Measurements from ENCODE around the gene CACHD1.
A peak's percentile ranks its signal among the peaks of the same experiment; 100 is the strongest.

CACHD1 gene

GRCh38 chr1:64473367-64473766 is 3.4 kb downstream of the CACHD1 start:
- no peak for DNase-seq (ENCODE audit: low read depth)

GRCh38 chr1:64474133-64474532 is 4.2 kb downstream of the CACHD1 start:
- no peak for DNase-seq (ENCODE audit: low read depth)

DNA sequence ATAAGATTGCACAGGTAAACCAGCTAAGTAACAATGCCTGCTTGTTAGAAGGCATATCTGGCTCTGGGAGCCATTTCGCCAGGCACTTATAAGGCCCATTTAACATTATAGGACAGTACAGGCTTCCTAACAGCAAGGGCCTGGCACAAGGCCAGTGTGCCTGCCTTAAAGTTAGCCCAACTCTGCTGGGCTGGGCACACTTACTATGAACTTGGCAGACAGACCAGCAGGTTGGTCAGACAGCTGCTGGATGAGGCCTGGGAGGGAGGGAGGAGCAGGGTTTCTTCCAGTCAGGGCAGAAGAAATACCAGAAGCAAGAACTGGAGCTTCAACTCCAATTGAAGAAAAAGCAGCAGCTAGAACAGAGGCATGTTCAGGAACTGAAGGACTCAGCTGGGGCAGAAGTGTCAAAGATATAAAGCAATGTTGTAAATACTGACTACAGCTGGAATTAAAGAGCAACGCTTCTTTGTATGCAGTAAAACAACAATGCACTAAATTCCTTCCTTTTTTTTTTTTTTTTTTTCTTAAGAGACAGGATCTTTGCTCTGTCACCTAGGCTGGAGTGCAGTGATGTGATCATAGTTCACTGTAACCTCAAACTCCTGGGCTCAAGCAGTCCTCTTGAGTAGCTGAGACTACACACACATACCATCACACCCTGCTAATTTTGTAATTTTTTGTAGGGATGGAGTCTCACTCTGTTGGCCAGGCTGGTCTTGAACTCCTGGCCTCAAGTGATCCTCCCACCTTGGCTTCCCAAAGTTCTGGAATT is 4.9 kb downstream of the CACHD1 start:
- no peak for DNase-seq (ENCODE audit: low read depth)

DNA sequence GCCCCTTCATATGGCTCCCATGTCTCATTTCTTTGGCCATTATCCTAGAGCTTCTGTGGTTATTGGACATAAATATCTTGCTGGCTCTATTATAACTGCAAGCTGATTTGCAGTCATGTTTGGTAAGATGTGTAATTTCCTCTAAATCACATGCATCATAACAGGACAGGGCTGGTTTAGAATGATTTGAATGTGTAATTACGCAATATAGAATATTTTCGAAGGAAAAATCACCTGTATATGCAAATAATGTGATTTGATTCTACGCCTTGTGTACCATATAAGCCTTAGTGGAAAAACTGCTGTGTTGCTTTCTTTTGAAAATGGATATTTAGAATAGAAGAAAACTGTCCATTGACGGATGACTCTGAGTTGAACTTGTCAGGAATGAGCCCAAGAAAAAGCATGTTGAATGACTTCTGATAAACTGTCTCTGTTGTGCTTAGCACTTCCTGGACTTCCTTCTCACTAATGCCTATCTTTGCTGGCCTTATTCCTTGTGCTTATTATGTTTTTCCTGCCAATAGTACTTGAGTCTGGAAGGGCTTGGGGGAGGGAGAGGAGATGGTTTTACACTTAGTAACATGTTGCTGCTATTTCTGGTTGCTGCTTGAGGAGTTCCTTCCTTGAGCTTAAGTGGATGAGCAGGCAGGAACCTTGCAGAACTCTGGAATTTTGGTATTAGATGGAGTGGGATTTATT is 6.5 kb downstream of the CACHD1 start:
- DNase-seq (ENCODE audit: low read depth): peak; percentile 66

DNA sequence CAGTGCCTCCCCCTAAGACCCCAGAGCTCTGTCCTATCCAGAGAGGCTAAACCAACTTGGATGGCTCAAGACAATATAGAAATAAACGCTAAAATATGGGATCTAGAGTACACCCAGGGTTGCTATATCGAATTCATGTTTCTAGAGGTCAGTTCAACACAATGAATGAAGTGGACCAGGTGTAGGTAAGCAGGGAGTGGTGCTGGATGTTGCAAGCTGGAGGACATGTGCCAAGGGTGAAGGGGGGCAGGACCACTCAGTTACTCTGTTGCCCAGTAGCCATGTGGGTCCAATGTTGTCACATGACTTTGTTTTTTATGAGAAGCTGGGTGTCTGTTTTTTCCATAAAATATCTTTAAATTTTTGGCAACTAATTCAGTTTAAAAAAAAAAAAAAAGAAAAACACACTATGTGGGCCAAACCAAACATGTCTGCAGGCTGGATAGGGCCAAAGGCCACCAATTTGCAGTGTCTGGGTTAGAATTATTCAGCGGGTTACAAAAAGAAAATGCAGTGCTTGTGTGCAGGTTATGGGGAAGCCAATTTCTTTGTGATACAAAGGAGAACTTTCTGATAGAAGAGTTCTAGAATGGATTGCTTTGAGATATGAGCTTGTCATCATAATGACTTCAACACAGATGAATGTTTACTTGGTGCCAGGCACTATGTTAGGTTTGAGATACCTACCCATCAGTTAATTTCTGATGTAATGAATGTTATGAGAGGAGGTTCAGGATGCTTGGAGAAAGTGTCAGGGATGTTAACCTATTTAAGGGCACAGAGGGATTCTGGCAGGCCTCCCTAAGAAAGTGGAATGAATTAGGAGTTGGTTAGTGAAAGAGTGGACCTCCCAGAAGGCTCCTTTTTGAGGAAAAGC is 8.9 kb downstream of the CACHD1 start:
- no peak for DNase-seq (ENCODE audit: low read depth)

- no peak for DNase-seq (ENCODE audit: low read depth)
These were observed 9.9 kb downstream of the CACHD1 start for GRCh38 chr1:64479874-64480273.

DNA sequence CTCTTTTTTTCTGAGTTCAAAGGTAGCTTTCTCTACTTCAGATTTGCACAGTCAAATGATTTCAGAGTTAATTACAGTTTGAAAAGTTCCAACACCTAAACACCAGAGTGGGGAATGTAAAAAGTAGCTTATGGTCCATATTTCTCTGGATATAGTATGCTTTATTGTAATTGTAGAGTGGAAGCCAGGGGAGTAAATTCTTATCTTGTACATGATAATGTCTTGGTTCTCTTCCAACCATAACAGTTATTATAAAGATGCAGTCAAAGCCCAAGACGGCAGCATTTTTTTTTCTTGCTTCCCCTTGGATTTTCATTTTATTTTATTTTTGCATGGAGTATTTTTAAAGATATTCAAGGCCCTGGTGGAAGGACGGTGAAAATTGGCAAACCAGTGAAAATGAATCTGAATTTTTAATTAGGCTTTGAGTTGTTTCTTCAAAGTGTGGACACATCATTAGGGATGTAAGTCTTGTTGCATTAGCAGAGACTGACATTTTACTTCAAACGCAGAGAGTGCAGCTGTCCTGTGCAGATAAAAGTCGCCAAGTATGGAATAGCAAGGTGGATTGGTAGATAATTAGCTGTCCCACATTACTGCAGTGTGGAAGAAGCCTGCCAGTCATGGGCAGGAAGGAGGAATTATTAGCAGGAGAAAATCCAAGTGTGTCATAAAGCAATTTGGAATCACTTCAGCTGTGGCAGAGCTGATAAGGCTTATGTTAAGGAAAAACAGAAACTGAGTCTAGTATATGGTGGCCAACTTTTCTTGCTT is 11.3 kb downstream of the CACHD1 start:
- no peak for DNase-seq (ENCODE audit: low read depth)

GRCh38 chr1:64482128-64482527 is 12.2 kb downstream of the CACHD1 start:
- no peak for DNase-seq (ENCODE audit: low read depth)

DNA sequence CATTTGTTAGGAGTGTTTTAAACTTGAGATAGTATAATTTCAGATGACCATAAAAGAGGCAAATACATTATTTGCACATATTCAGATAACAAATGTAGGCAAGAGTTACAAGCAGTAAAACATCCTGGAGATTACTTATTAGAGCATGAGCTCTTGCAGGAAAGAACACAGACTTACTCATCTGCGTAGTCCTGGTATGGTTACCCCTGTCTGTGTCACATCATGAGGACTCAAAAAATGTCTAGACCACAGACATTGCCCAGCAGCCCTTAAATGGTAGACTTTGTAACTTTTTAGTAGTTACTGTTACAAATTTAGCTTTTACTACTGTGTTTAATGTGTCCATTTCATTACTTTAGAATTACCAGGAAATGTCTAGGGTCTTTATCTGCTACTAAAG is 12.8 kb downstream of the CACHD1 start:
- DNase-seq (ENCODE audit: low read depth): no peak

DNA sequence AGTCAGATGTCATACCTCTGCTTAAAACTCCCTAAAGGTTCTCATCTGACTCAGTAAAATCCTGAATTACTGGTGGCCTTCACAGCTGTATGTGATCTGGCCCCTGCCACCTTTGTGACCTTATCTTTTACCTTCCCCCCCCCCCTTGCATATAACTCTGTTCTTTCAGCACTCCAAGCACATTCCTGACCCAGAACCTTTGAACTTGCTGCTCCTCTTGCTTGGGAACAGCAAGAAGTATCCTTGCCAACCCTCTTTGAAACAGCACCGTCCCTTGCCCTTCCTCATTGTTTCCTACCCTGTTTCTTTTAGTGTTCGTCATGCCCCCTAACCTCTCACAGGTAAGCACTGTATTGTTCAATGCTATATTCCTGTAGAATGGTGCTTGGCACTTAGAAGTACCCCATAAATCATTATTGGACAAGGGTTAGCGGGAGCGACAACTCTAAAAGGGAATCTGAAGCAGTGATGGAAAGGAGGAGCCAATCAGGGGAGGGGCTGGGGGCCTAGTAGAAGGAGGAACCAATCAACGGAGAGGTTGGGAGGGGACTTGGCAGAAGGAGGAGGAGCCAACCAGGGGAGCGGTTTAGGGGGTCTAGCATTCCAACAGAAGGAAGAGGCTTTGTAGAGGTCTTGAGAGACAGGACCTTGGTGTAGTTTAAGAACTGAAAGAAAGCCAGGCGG is 13.9 kb downstream of the CACHD1 start:
- no peak for DNase-seq (ENCODE audit: low read depth)

- no peak for DNase-seq (ENCODE audit: low read depth)
These were observed 14.7 kb downstream of the CACHD1 start for GRCh38 chr1:64484651-64485050.

DNA sequence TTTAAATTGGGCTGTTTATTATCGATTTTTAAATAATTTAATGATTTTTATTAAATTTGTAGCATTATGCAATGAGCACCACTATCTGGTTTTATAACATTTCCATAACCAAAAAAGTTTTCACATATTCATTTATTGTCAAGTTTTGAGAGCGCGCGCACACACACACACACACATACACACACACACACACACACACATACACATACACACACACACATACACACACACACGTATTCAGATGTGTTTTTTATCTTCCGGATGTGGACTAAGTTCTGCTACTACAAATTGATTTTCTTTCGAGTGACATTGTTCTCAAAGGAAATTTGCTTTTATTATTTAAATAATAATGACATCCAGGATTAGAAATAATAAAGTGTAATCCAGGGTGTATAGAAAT is 16.3 kb downstream of the CACHD1 start:
- DNase-seq (ENCODE audit: low read depth): no peak

DNA sequence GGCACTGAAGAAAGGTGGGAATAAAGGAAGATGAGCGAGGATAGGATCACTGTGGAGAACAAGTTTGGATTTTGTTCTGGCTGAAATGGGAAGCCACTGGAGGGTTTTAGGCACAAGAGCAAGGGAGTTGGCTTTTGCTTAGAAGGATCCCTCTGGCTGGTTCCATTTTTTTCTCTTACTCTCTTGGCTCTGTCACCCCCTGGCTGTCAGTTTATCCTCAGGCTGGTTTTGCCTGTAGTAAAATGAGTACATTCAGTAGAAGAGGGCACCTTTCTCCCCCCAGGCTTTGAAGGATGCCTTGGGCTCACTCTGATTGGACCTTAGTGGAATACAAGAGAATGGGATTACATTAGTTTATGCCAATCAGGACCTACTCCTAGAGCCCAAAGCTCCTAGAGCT is 17.1 kb downstream of the CACHD1 start:
- no peak for DNase-seq (ENCODE audit: low read depth)

- no peak for DNase-seq (ENCODE audit: low read depth)
These were observed 18.9 kb downstream of the CACHD1 start for GRCh38 chr1:64488862-64489261.

GRCh38 chr1:64489707-64490106 is 19.8 kb downstream of the CACHD1 start:
- DNase-seq (ENCODE audit: low read depth): no peak

DNA sequence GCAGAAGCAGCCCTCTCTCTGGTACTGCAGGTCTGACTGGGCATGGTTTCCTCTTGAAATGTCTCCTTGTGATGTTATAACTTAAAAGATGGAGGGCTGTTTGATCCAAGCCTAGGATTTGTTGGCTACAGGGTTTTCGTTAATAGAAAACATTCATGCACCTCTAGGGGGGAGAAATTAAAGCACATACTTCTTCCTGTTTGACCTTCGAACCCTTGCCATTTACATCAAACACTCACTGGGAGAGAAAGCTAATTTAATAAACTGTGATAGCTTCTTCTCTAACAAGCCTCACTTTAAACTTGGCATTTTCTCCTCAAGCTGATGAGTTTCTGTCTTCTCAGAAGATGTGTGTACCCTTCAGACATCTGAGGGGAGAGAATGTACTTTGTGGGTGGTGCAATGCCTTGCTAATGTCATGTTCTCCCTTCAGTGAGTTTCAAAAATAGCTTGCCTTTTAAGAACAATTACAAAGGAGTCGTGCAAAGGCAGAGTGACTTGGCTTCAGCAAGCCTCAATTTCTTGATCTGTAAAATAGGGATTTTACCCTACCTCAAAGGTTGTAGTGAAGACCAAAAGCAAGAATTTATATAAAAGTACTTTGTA is 20.4 kb downstream of the CACHD1 start:
- no peak for DNase-seq (ENCODE audit: low read depth)

- DNase-seq (ENCODE audit: low read depth): no peak
These were observed 22.5 kb downstream of the CACHD1 start for GRCh38 chr1:64492424-64492823.

- no peak for DNase-seq (ENCODE audit: low read depth)
These were observed 23.9 kb downstream of the CACHD1 start for GRCh38 chr1:64493831-64494230.

- DNase-seq (ENCODE audit: low read depth): no peak
These were observed 24.7 kb downstream of the CACHD1 start for GRCh38 chr1:64494659-64495058.

DNA sequence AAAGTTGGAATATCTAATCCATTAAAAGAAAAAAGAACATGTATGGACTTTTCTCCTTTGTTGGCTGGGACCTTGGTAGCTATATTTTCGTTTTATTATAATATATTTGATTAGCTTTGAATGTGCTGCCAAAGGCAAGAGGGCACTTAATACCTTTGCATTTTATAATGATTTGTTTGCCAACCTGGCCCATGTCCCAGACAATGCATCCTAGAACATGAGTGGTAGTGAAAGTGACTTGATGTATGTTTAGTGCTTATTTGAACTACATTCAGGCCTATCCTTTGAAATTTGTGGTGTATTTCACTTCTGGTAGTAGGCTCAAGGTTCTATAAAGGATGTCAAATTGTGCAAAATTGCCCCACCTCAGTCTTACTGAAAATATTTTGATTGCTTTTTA is 25.9 kb downstream of the CACHD1 start:
- no peak for DNase-seq (ENCODE audit: low read depth)

DNA sequence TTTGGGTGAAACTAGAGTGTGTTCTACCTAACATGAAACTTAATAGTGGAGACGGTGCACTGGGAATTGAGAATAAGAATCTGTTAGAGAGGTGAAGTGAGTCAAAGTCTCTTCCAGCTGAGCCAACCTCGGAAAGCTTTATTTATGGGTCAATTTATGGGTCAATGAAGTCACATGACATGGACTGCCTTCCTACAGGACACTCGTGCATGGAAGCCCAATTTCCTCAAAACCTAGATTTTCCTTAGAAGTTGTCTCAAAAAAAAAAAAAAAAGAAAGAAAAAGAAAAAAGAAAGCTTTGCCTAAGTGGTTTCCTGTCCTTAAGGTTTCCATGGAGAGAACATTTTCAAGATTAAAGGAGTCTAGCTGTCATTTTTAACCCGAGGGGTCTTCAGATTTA is 26.7 kb downstream of the CACHD1 start:
- DNase-seq (ENCODE audit: low read depth): no peak
